Fibroblast of mammary gland (primary cell): ENCODE data around the gene BRINP2.

Experiments used
- DNase-seq: peaks from one replicate; pipeline ENCODE4 v3.0.0-alpha.2; 2010; ENCODE audit warnings: low read depth
- H3K4me3 ChIP-seq: 2 replicates; pipeline ENCODE4 v1.5.1; 2011; ENCODE audit warnings: low read depth, mild to moderate bottlenecking, low read length, moderate library complexity; ENCODE audit not compliant: control insufficient read depth
- CTCF ChIP-seq: conservative IDR thresholded peaks from 2 replicates; pipeline ENCODE4 v1.5.1; 2011; ENCODE audit warnings: low read depth, low read length, inconsistent platforms; ENCODE audit not compliant: control insufficient read depth, insufficient read depth

Gene BRINP2

DNA sequence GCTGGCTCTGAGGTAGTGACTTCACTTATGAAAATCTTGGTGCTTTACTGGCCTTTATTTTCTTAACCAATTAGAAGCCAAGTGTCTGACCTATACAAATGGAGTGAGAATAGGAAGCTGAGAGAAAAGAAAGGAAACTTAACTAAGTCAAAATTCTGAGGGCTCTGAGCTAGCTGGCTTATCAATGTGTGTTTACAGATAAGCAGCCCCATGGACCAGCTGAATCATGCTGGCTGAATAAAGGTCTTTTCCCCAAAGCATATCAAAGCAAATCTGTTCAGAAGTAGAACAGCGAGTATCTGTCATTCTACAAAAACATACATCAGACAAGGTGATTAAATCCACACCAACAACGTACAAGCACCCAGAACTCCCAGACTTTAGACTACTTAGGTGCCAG is 117.2 kb downstream of the BRINP2 start:
- no peak for DNase-seq
- H3K4me3 ChIP-seq = no peak overlapping the region
- TF ChIP-seq CTCF = no peak

GRCh38 chr1:177289532-177289931 is 118.8 kb downstream of the BRINP2 start:
- no peak overlapping the region for H3K4me3 ChIP-seq
- no peak for TF ChIP-seq CTCF
- no peak for DNase-seq

DNA sequence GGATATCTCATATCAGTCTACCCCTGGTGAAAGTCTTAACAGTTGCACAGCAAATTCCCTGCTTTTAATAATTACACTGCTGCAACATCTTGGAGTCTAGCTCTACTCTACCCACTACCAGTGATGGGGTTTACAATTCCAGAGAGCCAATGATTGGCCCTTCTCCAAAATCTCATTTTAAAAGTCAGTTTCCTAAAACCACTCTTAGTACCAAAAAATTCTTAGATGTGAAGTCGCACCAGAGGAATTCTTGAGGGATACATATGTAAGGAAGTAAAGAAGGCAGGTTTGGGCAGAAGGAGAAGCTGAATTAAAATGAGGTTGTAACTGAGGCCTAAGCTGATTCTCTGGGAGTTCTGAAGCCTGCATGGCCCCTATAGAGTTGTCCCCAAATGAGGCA is 129.7 kb downstream of the BRINP2 start:
- TF ChIP-seq CTCF = no peak
- H3K4me3 ChIP-seq = no peak overlapping the region
- DNase-seq = no peak

DNA sequence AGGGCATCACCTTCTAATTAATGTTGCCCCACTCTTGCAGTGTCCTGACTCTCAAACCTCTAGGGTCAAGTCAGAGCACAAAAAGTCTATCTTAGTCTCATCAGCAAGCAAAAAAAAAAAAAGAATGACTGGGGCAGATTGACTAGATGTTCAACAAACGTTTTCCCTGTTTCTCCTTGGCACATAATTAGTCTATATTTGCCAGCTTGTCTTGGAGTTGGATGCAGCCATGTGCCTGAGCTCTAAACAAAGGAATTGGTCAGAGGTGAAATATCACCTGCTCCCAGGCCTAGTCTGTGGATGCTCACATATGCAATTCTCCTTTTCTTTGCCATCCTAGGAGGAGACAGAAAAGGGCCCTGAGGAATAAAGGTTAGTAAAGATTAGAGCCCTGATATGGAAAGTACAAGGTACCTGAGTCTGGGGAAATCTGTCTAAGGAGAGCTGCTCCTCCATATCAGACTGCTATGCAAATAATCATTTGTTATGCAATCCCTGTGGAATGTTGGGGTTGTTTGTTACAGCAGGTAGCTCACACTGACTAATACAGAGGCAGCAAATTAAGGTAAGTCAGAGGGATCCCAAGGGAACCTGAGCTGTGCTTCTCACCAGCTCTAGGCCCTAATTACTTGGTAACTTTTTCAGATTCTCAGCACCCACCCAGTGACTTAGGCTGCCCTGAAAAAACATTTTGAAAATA is 130.8 kb downstream of the BRINP2 start:
- no peak for TF ChIP-seq CTCF
- DNase-seq = no peak
- H3K4me3 ChIP-seq = no peak overlapping the region

- no peak for DNase-seq
These were observed 131.7 kb downstream of the BRINP2 start for GRCh38 chr1:177302357-177303044.

GRCh38 chr1:177305040-177306018 is 134.6 kb downstream of the BRINP2 start:
- TF ChIP-seq CTCF = no peak
- H3K4me3 ChIP-seq = no peak overlapping the region
- DNase-seq = no peak

More at GRCh38 chr1:177302357-177303044, 131.7 kb downstream of the BRINP2 start:
- no peak overlapping the region for H3K4me3 ChIP-seq
- no peak for TF ChIP-seq CTCF
